Gastroesophageal sphincter (tissue), 4 donors: ENCODE data around the gene FASTKD3. TPM values are rescaled to one million over a fixed set of nuclear protein-coding genes. Genes with fewer than 3 reads are reported as not detected.

ENCODE experiments used
- ATAC-seq: fragments of 150-250 bp; one replicate; pipeline ENCODE4 v1.9.1; 2016; ENCODE audit warnings: mild to moderate bottlenecking, moderate library complexity
- H3K27ac ChIP-seq, 4 donors: fragments of 200-600 bp; sonication (generic) in 3 of 4; 1 replicate in 3 of 4; 2 replicates in 1 of 4; pipeline ENCODE4 v1.5.1; 2016 to 2019
- H3K27me3 ChIP-seq: fragments of 200-600 bp; sonication (generic); one replicate; pipeline ENCODE4 v1.5.1; 2019
- H3K36me3 ChIP-seq, 2 donors: fragments of 200-600 bp; sonication (generic); one replicate each; pipeline ENCODE4 v1.5.1; 2019; ENCODE audit warnings: control low read depth in 1 of 2
- H3K4me1 ChIP-seq, 3 donors: fragments of 200-600 bp; sonication (generic); 1 replicate in 2 of 3; 2 replicates in 1 of 3; pipeline ENCODE4 v1.5.1; 2016 to 2019; ENCODE audit warnings: control low read depth in 2 of 3
- H3K4me3 ChIP-seq, 2 donors: fragments of 200-600 bp; sonication (generic); one replicate each; pipeline ENCODE4 v1.5.1; 2019; ENCODE audit warnings: mild to moderate bottlenecking in 1 of 2, moderate library complexity in 1 of 2
- H3K9me3 ChIP-seq, 3 donors: fragments of 200-600 bp; sonication (generic); one replicate each; pipeline ENCODE4 v1.5.1; 2017 to 2019; ENCODE audit warnings: control low read depth in 2 of 3
- CTCF ChIP-seq, 4 experiments: fragments of 200-600 bp in 2 of 4; fragments of 450-650 bp in 2 of 4; sonication (generic) in 1 of 4; IDR thresholded peaks; one replicate each; pipeline ENCODE4 v1.5.1; 2017 to 2019; ENCODE audit warnings: antibody characterized with exemption in 4 of 4, mild to moderate bottlenecking in 2 of 4, moderate library complexity in 2 of 4
- EP300 ChIP-seq: sonication (generic); formaldehyde crosslinking; IDR thresholded peaks from one replicate; pipeline ENCODE4 v1.6.1; 2017; ENCODE audit warnings: antibody characterized with exemption, mild to moderate bottlenecking
- POLR2A ChIP-seq, 2 donors: fragments of 450-650 bp; IDR thresholded peaks; one replicate each; pipeline ENCODE4 v1.6.1; 2017; ENCODE audit warnings: antibody characterized with exemption in 2 of 2, mild to moderate bottlenecking in 2 of 2, moderate library complexity in 1 of 2
- POLR2AphosphoS5 ChIP-seq: sonication (generic); formaldehyde crosslinking; IDR thresholded peaks from one replicate; pipeline ENCODE4 v1.6.1; 2017; ENCODE audit warnings: antibody characterized with exemption
- WGBS, 2 donors: methylation state at CpG; one replicate each; pipeline ENCODE4 v1.1.5; 2018; ENCODE audit warnings: low coverage in 1 of 2; 5-methylcytosine and 5-hydroxymethylcytosine counted together
- total RNA-seq, 4 donors: library from RNA; depleted of rRNA; stranded (reverse); fragments of >200 nt; gene quantifications; one replicate each; pipeline ENCODE4 v1.1.0, GENCODE V29; 2016

Gene FASTKD3
- total RNA-seq, 4 donors from 2014 or later, result 4.6 to 14.4 (median 10.1) TPM

- no peak overlapping the region for H3K27ac ChIP-seq
- H3K4me1 ChIP-seq, result peaks cover 5 to 26% (median 7%) of the 10 kb centered on the region in 3 donors
- ATAC-seq, result no peak
- H3K9me3 ChIP-seq, result no peaks in the 10 kb centered on the region
- H3K36me3 ChIP-seq, result peaks cover 11 to 57% of the 10 kb centered on the region in 2 donors
- H3K4me3 ChIP-seq, result no peak overlapping the region
- H3K27me3 ChIP-seq, result no peaks in the 10 kb centered on the region
- 91 to 96% methylated on average over 4 of the region's 4 CpGs for WGBS, 2 donors
- TF ChIP-seq POLR2A (IDR thresholded peaks at IDR 0.05) (no peak), EP300 (no peak), CTCF (IDR thresholded peaks at IDR 0.05) (no peak), POLR2AphosphoS5 (no peak)
Measured at GRCh38 chr5:7875151-7875550, 6.3 kb upstream of the FASTKD3 start.

GRCh38 chr5:7874639-7875038 lies 5.8 kb upstream of the FASTKD3 start:
- ATAC-seq, result no peak
- Histone ChIP-seq H3K36me3 (peaks cover 11 to 52% of the 10 kb centered on the region in 2 donors), H3K4me1 (peaks cover 6 to 31% (median 9%) of the 10 kb centered on the region in 3 donors)

GRCh38 chr5:7873216-7873615 lies 4.4 kb upstream of the FASTKD3 start:
- WGBS, 2 donors, result 86 to 89% methylated on average over 8 to 9 of the region's 9 CpGs
- peaks cover 10 to 39% of the 10 kb centered on the region in 2 donors for H3K36me3 ChIP-seq
- TF ChIP-seq CTCF (IDR thresholded peaks at IDR 0.05) (no peak), EP300 (no peak), POLR2AphosphoS5 (no peak), POLR2A (IDR thresholded peaks at IDR 0.05) (no peak)

More at GRCh38 chr5:7874639-7875038, 5.8 kb upstream of the FASTKD3 start:
- Histone ChIP-seq H3K4me3 (no peak overlapping the region), H3K27ac (no peak overlapping the region), H3K27me3 (no peaks in the 10 kb centered on the region), H3K9me3 (no peaks in the 10 kb centered on the region)
- 90 to 100% methylated on average over 2 of the region's 2 CpGs for WGBS, 2 donors
- TF ChIP-seq CTCF (IDR thresholded peaks at IDR 0.05) (no peak), POLR2AphosphoS5 (no peak), POLR2A (IDR thresholded peaks at IDR 0.05) (no peak), EP300 (no peak)

GRCh38 chr5:7872517-7873130 lies 3.8 kb upstream of the FASTKD3 start:
- no peak overlapping the region for H3K4me3 ChIP-seq
- H3K27ac ChIP-seq, result no peak overlapping the region
- TF ChIP-seq POLR2AphosphoS5, result no peak
- no peak for TF ChIP-seq EP300
- no peak for TF ChIP-seq CTCF (IDR thresholded peaks at IDR 0.05)
- TF ChIP-seq POLR2A (IDR thresholded peaks at IDR 0.05), result no peak
- H3K27me3 ChIP-seq, result no peaks in the 10 kb centered on the region
- peaks cover 9 to 40% (median 11%) of the 10 kb centered on the region in 3 donors for H3K4me1 ChIP-seq
- ATAC-seq, result no peak
- peaks cover 8 to 33% of the 10 kb centered on the region in 2 donors for H3K36me3 ChIP-seq
- 60 to 80% methylated on average over 3 of the region's 4 CpGs for WGBS, 2 donors
- no peaks in the 10 kb centered on the region for H3K9me3 ChIP-seq

More at GRCh38 chr5:7873216-7873615, 4.4 kb upstream of the FASTKD3 start:
- Histone ChIP-seq H3K27me3 (no peaks in the 10 kb centered on the region), H3K4me3 (no peak overlapping the region), H3K9me3 (no peaks in the 10 kb centered on the region), H3K27ac (no peak overlapping the region), H3K4me1 (peaks cover 6 to 34% (median 9%) of the 10 kb centered on the region in 3 donors)
- ATAC-seq, result no peak

- no peak overlapping the region for H3K27ac ChIP-seq
- peaks cover 11 to 45% (median 13%) of the 10 kb centered on the region in 3 donors for H3K4me1 ChIP-seq
- no peaks in the 10 kb centered on the region for H3K27me3 ChIP-seq
- H3K4me3 ChIP-seq, result no peak overlapping the region
- no peak for TF ChIP-seq POLR2AphosphoS5
- TF ChIP-seq CTCF (IDR thresholded peaks at IDR 0.05), result no peak
- no peak for TF ChIP-seq POLR2A (IDR thresholded peaks at IDR 0.05)
- TF ChIP-seq EP300, result no peak
- WGBS, 2 donors, result 69 to 82% methylated on average over 2 of the region's 2 CpGs
- ATAC-seq, result no peak
- H3K9me3 ChIP-seq, result no peaks in the 10 kb centered on the region
- peaks cover 3 to 23% of the 10 kb centered on the region in 2 donors for H3K36me3 ChIP-seq
Measured at GRCh38 chr5:7871653-7872052, 2.8 kb upstream of the FASTKD3 start.
